T-helper 1 cell (primary cell): ENCODE data around the gene ZIC5.

Experiments
- DNase-seq, 5 donors: peaks; one replicate each; pipeline ENCODE4 v3.0.0-alpha.2; 2012 to 2020

The ZIC5 gene

DNA sequence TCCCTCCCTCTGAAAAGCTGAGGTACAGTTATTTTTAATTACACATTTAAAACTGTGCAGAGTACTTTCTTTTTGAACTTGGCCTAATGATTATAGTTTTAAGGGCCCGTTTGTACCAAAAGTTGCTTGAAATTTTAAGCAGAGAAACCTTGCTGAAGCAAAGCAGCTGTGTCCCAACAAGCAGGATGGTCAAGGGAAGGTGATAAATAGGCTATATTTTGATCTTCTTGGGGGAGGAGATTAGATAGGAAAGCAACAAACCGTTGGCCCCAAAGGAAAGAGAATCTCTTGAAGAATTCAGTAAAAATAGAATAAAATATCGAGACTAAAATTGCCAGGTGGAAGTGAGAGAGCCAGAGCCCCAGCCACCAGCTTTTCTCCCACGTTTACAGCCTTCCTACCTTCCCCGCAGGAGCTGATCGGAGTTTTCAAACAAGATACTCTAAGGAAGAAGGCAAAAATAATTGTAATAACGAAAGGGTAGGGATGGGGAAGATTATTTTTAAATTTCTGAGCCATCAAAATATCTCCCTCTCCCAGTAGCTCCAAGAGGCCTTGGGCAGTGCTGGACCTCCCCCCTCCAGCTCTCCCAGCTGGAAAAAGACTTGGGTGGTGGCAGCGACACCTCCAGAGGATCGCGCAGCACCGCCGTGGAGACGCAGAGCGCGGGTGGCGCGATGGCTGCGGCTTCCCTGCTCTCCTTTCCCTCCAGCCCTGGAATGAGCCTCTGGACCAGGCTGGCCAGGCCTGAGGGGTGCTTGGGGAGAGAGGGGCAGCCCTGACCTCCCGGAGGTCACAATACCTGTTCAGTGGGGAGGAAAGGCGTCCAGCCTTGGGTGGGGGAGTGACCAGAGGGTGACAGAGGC, 15.8 kb upstream of the ZIC5 start:
- no peak for DNase-seq

DNA sequence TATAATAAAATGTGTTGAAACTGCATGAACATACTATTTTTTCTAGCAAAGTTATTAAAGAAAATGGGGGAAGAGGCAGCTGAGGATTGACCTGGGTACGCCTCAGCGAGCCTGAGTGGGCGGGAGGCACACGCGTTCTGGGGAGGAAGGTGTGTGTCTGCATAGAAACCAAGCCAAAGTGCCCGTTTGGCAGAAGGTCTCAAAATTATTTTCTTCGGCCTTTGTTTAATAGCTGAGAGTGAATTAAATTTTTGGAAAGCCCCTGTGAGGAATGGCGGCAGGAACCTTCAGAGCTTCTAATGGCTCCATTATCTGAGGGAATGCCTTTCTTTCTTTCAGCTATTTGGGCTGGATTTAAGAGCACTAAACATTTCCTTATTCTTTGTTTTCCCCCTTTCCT, 15.2 kb upstream of the ZIC5 start:
- no peak for DNase-seq

DNA sequence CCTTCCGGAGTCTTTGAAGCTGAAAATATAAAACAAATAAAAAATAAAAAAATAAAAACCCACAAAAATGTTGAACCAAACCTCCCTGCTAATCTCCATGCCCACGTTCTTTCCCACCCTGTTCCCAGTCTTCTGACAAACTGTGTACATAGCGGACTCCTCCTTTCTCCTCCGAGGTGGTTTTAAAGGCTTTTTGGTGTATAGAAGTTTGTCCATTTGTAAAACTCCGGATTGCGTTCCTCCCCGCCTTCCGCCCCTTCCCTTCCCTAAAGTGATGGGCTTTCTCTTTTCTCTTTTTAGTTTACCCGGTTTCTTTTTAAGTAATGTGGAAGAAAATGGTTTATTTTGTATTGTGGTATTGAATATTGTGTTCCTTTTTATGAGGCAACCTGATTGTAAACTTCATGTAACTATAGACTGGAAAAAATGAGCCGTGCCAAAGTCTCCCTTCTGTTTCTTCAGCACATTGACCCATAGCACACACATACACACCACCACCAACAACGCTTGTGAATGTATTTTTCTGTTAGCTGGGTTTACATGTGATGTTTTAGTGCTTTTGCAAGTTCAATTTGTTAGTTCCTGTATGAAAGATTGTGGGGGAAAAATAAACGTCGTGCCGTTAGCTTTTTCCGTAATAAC, 14.4 kb upstream of the ZIC5 start:
- no peak for DNase-seq

- no peak for DNase-seq
These were observed 13.8 kb upstream of the ZIC5 start for GRCh38 chr13:99985241-99985874.

GRCh38 chr13:99984461-99985240, 13.1 kb upstream of the ZIC5 start:
- no peak for DNase-seq

- no peak for DNase-seq
These were observed 12.2 kb upstream of the ZIC5 start for GRCh38 chr13:99983499-99984401.

- DNase-seq, result no peak
These were observed 11.3 kb upstream of the ZIC5 start for GRCh38 chr13:99982731-99983498.

DNA sequence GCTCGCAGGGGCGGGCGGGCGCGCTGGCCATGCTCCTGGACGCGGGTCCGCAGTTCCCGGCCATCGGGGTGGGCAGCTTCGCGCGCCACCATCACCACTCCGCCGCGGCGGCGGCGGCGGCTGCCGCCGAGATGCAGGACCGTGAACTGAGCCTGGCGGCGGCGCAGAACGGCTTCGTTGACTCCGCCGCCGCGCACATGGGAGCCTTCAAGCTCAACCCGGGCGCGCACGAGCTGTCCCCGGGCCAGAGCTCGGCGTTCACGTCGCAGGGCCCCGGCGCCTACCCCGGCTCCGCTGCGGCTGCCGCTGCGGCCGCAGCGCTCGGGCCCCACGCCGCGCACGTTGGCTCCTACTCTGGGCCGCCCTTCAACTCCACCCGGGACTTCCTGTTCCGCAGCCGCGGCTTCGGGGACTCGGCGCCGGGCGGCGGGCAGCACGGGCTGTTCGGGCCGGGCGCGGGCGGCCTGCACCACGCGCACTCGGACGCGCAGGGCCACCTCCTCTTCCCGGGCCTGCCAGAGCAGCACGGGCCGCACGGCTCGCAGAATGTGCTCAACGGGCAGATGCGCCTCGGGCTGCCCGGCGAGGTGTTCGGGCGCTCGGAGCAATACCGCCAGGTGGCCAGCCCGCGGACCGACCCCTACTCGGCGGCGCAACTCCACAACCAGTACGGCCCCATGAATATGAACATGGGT, 10.6 kb upstream of the ZIC5 start:
- peak in 1 of 5 donors; percentile 33 for DNase-seq

DNA sequence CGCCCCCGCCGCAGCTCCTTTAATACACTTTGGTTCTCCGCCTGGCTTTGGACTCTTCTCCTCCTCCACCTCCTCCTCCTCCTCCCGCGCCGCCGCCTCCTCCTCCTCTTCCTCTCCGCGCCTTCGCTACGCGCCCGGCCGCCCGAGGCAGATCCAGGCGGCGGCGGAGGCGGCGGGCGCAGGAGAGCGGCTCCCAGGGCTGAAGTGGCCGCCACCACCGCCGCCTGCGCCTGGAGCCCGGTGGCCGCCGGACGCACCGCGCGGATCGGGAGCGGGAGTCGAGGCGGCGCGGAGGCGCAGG, 10.1 kb upstream of the ZIC5 start, which contains the start of gene ZIC2:
Gene ZIC2, plus strand, starts transcription at position 50 of the 301 bp plus-strand sequence. CDS start 281 bp downstream, outside the sequence.
- DNase-seq, result no peak

DNA sequence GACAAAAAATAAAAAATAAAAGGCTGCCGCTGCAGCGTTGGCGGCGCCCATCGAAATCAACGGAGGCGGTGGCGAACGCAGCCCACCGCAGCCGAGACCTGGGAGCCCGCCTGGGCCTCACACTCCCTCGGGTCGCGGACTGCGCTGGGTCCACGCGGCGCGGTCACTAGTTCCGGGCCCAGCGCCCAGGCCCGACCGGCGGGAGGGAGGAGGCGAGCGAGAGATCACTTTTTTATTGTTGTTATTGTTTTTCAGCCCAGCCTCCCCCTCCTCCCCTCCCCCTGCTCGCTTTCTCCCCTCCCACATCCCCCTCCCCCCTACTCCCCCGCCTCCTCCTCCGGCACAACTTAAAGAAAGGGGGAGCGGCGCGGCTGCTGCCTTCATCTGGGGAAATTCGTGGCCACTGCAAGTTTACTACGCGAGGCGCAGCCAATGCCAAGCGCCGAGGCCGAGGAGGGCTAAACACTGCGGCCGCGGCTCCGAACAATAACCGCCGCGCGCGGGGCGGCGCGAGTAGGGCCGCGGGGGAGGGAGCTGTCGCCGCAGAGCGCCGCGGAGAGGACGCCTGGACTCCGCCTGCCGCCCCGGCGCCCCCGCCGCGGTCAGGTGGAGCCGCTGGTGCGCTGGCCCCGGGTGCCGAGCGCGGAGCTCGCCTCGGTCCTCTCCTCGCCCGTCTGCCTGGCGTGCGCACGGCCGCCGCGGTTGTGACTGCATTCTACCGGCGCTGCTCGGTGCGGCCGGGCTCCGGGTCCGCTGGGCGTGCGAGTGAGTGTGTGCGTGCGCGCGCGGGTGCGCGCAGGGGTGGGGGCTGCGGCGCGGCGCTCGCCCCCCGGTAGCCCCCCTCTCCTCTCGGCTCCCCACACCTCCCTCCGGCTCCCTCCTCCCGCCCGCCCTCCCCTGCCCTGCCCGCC, 9.5 kb upstream of the ZIC5 start:
- peak in 1 of 5 donors; percentile 39 for DNase-seq

GRCh38 chr13:99980201-99980823, 8.7 kb upstream of the ZIC5 start:
- DNase-seq, result peak in 3 of 5 donors; percentile 36 to 69 (median 55)

- no peak for DNase-seq
These were observed 8.1 kb upstream of the ZIC5 start for GRCh38 chr13:99979453-99980200.

- no peak for DNase-seq
These were observed 7.4 kb upstream of the ZIC5 start for GRCh38 chr13:99978799-99979452.

DNA sequence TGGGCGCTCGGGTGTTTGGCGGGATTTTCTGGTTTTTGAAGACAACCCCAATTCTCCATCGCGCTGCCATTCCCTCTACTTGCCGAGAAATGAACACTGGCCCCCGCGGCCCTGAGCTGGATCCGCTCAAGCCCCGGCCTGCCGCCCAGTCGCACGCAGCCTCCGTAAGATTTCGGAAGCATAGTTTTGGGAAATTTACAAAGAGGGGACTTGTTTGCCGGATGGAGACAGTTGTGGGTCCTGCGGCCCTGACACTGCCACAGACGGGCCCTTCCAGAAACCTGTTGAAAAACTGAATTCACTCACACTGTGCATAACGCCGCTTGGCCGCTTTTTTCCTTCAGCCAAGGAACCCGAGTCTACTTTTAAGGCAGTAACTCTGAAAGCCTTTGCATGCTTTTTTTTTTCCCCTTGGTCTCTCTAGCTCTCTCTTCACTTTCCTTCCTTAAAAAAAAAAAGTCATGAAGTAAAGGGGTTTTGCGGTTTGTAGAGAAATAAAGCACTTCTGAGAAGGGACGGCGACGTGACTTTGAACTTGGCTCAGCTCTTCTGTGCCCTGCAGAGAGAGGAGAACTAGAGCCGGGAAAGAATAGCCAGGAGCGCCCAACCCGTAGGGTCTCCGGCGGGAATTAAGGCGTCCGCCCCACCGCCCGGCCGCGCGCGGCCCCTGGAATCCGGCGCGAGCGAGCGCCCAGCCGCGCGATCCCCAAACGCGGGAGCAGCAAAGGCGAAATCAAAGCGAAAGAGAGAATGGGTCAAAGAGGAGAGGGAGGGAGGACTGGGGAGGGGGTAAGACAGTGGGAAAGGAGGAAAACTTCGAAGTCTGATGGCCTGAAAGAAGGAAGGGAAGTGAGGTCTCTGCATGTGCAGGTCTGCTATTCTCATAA, 6.6 kb upstream of the ZIC5 start:
- no peak for DNase-seq

GRCh38 chr13:99977334-99977911, 5.9 kb upstream of the ZIC5 start:
- DNase-seq, result no peak

GRCh38 chr13:99976575-99976974, 5.0 kb upstream of the ZIC5 start:
- DNase-seq, result no peak
